AG04449 (cell line): ENCODE data around the gene AP4B1.

Experiments used
- CTCF ChIA-PET: fragments of 350-600 bp; formaldehyde crosslinking; extraction: SDS; loops from one replicate; lab custom pipeline; 2021; ENCODE audit warnings: antibody characterized with exemption; lab: Yijun Ruan, JAX
- POLR2A ChIA-PET: fragments of 400-600, 350-600 bp; formaldehyde crosslinking; extraction: SDS; loops from one replicate; lab custom pipeline; 2020; ENCODE audit warnings: antibody characterized with exemption, inconsistent platforms; lab: Yijun Ruan, JAX
- DNase-seq: peaks from one replicate; pipeline ENCODE4 v3.0.0-alpha.2; 2010; ENCODE audit warnings: low read depth, low spot score
- H3K4me3 ChIP-seq: 2 replicates; pipeline ENCODE4 v1.5.1; 2011; ENCODE audit warnings: low read depth, mild to moderate bottlenecking, control low read depth, low read length
- TF ChIP-seq, protein P1 (sequence below): IDR thresholded peaks from one replicate; pipeline ENCODE4 v1.5.1; 2011; ENCODE audit warnings: mild to moderate bottlenecking, moderate library complexity, low read length, control low read depth, inconsistent platforms; ENCODE audit not compliant: insufficient read depth; ENCODE audit errors: missing control alignments

AP4B1 gene

GRCh38 chr1:113934006-113934405, 29.4 kb upstream of the AP4B1 start:
- POLR2A ChIA-PET = no interaction called here
- CTCF ChIA-PET = interaction anchor here (0.6 to 1.3 kb wide), 5 partner anchors 20 to 494 kb away, joined by 3 to 6 read pairs (median 3); no protein-coding TSS in a partner anchor
- no peak for DNase-seq
- no peak overlapping the region for H3K4me3 ChIP-seq
- TF ChIP-seq, protein P1, sequence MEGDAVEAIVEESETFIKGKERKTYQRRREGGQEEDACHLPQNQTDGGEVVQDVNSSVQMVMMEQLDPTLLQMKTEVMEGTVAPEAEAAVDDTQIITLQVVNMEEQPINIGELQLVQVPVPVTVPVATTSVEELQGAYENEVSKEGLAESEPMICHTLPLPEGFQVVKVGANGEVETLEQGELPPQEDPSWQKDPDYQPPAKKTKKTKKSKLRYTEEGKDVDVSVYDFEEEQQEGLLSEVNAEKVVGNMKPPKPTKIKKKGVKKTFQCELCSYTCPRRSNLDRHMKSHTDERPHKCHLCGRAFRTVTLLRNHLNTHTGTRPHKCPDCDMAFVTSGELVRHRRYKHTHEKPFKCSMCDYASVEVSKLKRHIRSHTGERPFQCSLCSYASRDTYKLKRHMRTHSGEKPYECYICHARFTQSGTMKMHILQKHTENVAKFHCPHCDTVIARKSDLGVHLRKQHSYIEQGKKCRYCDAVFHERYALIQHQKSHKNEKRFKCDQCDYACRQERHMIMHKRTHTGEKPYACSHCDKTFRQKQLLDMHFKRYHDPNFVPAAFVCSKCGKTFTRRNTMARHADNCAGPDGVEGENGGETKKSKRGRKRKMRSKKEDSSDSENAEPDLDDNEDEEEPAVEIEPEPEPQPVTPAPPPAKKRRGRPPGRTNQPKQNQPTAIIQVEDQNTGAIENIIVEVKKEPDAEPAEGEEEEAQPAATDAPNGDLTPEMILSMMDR = no peak

- DNase-seq = no peak
- CTCF ChIA-PET = interaction anchor here (1.0 to 4.6 kb wide), 13 partner anchors 7 to 415 kb away, joined by 3 to 47 read pairs (median 6); partner anchors contain the start of genes AP4B1 and DCLRE1B
- H3K4me3 ChIP-seq = peak overlapping the region; percentile 89
- TF ChIP-seq, protein P1 = no peak
- POLR2A ChIA-PET = interaction anchor here (3.9 kb wide), 1 partner anchor 27 kb away, joined by 46 read pairs; the partner anchor contains the start of genes AP4B1 and DCLRE1B
These were observed 26.9 kb upstream of the AP4B1 start for GRCh38 chr1:113931451-113931851.

DNA sequence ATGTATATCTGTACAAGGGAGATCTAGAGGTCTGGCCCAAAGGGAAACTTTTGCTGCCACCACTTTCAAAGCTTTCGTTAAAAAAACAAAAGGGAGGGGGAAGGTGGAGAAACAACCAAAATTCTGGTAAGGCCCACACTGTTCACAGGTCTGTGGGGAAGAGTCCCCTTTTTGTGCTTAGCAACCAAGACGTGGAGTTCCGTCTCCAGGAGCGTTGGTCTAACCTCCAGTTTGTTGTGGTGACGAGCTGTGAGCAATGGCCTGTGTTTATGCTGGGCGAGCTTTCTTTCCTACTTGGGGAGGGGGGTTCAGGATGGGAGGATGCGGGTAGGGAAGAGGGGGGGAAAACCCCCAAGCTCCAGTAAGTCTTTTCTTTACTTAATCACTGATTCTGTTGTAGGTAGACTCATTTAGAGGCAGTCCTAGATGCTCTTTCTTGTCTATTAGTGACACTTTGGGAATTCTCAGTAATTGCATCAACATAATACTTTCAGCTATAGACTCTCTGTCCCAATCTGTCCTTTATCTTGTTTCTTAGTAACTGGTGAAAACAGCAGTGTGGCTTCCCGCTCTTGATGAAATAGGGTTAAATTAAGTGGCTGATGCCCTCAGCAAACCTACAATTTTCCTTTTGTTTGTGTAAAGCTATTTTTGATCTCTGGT, 26.0 kb upstream of the AP4B1 start:
- TF ChIP-seq, protein P1 = no peak
- peak overlapping the region; percentile 89 for H3K4me3 ChIP-seq
- POLR2A ChIA-PET = interaction anchor here (0.7 to 3.9 kb wide), 3 partner anchors 16 to 49 kb away, joined by 3 to 46 read pairs (median 3); partner anchors contain the start of genes AP4B1, DCLRE1B and OLFML3
- CTCF ChIA-PET = interaction anchor here (1.0 to 4.6 kb wide), 18 partner anchors 8 to 857 kb away, joined by 3 to 47 read pairs (median 4); partner anchors contain the start of genes AP4B1, DCLRE1B, LRIG2 and OLFML3
- DNase-seq = peak; percentile 24

DNA sequence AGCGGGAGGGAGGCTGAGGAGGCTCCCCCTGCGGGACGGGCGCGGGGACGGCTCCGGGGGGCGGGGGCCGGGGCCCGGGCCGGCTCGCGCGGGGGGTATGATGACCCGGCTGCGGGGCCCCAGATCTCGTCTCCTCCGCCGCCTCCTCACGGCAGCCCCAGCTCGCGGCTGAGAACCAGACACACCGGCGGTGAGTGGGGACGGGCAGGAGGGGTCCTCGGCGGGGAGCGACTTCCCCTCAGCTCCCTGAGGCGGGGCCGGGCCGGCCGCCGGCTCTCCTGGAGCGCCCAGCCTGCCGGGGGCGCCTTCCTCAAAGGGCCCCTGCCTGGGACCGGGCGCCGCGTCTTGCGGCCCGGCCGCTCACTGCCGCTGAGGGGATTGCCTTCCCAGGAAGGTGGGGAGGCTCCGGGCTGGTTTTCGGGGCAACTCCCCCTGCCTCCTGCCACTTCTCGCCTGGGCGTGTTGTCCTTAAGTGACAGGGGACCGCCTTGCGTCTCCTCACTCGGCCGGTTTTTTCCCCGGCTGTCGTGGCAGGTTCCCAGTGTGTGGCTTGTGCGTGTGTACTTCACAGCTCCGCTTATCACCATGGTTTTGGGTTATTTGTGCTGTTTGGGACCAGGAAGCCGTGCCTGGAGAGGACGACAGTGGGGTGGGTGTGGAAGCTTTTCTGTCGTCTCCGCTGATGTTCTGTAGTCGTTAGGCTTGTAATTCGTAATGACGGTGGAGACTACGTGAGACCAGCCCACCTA, 25.3 kb upstream of the AP4B1 start:
- no peak for DNase-seq
- ChIA-PET CTCF (interaction anchor here (0.9 to 4.6 kb wide), 21 partner anchors 9 to 1213 kb away, joined by 3 to 47 read pairs (median 6); partner anchors contain the start of genes AP4B1, DCLRE1B, LRIG2 and OLFML3), POLR2A (interaction anchor here (1.0 to 3.9 kb wide), 6 partner anchors 16 to 170 kb away, joined by 3 to 46 read pairs (median 5); partner anchors contain the start of genes AP4B1, DCLRE1B, OLFML3 and PHTF1)
- TF ChIP-seq, protein P1 = peak; percentile 14
- H3K4me3 ChIP-seq = peak overlapping the region; percentile 89

- peak within 1 kb of the TSS; percentile 89 for H3K4me3 ChIP-seq
- CTCF ChIA-PET = interaction anchor here (0.5 to 4.6 kb wide), 13 partner anchors 9 to 1213 kb away, joined by 3 to 47 read pairs (median 6); partner anchors contain the start of genes AP4B1, DCLRE1B and OLFML3
- TF ChIP-seq, protein P1 = no peak
- DNase-seq = peak; percentile 17
- POLR2A ChIA-PET = interaction anchor here (1.0 to 3.9 kb wide), 5 partner anchors 16 to 170 kb away, joined by 4 to 46 read pairs (median 6); partner anchors contain the start of genes AP4B1, DCLRE1B, OLFML3 and PHTF1
These were observed 24.5 kb upstream of the AP4B1 start, which contains the start of gene HIPK1 for GRCh38 chr1:113928941-113929749. Gene HIPK1 (plus strand): TSS chr1:113929324.
